HG03135 (cell line): ENCODE measurements around the gene PPM1H.

Source experiments
- ATAC-seq: cut with Tn5 transposase; IDR thresholded peaks from one replicate; pipeline ENCODE4 v1.9.1; 2021; ENCODE audit warnings: mild to moderate bottlenecking, moderate library complexity; ENCODE audit not compliant: unreplicated experiment

PPM1H gene

GRCh38 chr12:62878211-62878610, 56.7 kb downstream of the PPM1H start:
- no peak for ATAC-seq

GRCh38 chr12:62876938-62877548, 57.9 kb downstream of the PPM1H start:
- ATAC-seq: no peak

GRCh38 chr12:62873826-62874448, 61.0 kb downstream of the PPM1H start:
- no peak for ATAC-seq

- no peak for ATAC-seq
Measured at GRCh38 chr12:62873116-62873825, 61.7 kb downstream of the PPM1H start.

- ATAC-seq: no peak
Measured at GRCh38 chr12:62868820-62869219, 66.1 kb downstream of the PPM1H start.

- ATAC-seq: no peak
Measured at GRCh38 chr12:62866451-62867082, 68.4 kb downstream of the PPM1H start.

- no peak for ATAC-seq
Measured at GRCh38 chr12:62865937-62866336, 69.0 kb downstream of the PPM1H start.

GRCh38 chr12:62865065-62865464, 69.9 kb downstream of the PPM1H start:
- ATAC-seq: no peak

GRCh38 chr12:62862259-62862881, 72.6 kb downstream of the PPM1H start:
- no peak for ATAC-seq

- ATAC-seq: no peak
Measured at GRCh38 chr12:62861586-62861985, 73.4 kb downstream of the PPM1H start.

- no peak for ATAC-seq
Measured at GRCh38 chr12:62860501-62861411, 74.2 kb downstream of the PPM1H start.

- no peak for ATAC-seq
Measured at GRCh38 chr12:62860020-62860419, 74.9 kb downstream of the PPM1H start.

GRCh38 chr12:62859321-62859737, 75.6 kb downstream of the PPM1H start:
- ATAC-seq: no peak

GRCh38 chr12:62856454-62856853, 78.5 kb downstream of the PPM1H start:
- ATAC-seq: no peak

GRCh38 chr12:62854024-62854423, 80.9 kb downstream of the PPM1H start:
- ATAC-seq: no peak

- ATAC-seq: no peak
Measured at GRCh38 chr12:62849398-62849797, 85.6 kb downstream of the PPM1H start.

- no peak for ATAC-seq
Measured at GRCh38 chr12:62848418-62848817, 86.5 kb downstream of the PPM1H start.

- ATAC-seq: no peak
Measured at GRCh38 chr12:62847709-62848108, 87.2 kb downstream of the PPM1H start.

GRCh38 chr12:62846491-62846890, 88.5 kb downstream of the PPM1H start:
- no peak for ATAC-seq

GRCh38 chr12:62844915-62845314, 90.0 kb downstream of the PPM1H start:
- ATAC-seq: no peak
